Measurements from ENCODE around the gene RXRG.

The RXRG gene

GRCh38 chr1:165414620-165415019 lies 30.3 kb downstream of the RXRG start:
- TF ChIP-seq ZFX (IDR thresholded peaks at IDR 0.05) (no peak), CTCF (conservative IDR thresholded peaks at IDR 0.05) (no peak)
- H3K27ac ChIP-seq, result no peak overlapping the region

GRCh38 chr1:165411396-165411795 lies 33.5 kb downstream of the RXRG start:
- TF ChIP-seq ZFX (IDR thresholded peaks at IDR 0.05) (no peak), CTCF (conservative IDR thresholded peaks at IDR 0.05) (no peak; the same call in 1 of the 2 replicates)
- H3K27ac ChIP-seq, result no peak overlapping the region

DNA sequence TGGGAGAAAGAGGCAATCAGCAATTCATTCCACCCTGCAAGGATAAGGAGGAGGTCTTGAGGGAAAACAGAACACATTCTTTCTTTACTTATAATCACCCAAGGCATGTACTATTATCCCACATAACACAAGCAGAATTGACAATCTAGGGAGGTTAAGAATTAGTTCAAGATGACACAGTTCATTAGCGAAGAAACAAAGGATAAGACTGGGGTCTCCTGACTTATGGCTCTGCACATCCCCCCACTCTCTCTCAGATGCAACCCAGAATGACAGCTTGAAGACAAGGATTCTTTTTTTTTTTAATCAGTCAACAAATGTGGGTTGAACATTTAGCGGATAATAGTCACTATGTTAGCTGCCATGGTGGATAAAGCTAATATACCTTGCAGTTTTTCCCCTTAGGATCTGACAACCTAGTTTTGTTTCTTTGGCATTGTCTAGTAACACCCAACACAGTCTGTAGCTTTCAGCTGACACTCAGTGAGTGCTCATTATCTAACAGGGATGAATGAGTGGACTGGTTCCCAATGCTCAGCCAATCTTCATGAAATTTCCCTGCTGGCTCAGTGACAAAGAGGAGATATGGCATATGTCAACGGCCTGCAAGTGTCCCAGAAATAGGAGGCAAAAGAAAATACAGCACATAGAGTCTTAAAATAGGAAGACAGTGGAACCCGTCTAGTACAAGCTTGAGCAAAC lies 35.1 kb downstream of the RXRG start:
- H3K27ac ChIP-seq, result no peak overlapping the region
- no peak for TF ChIP-seq CTCF (conservative IDR thresholded peaks at IDR 0.05)
- no peak for TF ChIP-seq ZFX (IDR thresholded peaks at IDR 0.05)

DNA sequence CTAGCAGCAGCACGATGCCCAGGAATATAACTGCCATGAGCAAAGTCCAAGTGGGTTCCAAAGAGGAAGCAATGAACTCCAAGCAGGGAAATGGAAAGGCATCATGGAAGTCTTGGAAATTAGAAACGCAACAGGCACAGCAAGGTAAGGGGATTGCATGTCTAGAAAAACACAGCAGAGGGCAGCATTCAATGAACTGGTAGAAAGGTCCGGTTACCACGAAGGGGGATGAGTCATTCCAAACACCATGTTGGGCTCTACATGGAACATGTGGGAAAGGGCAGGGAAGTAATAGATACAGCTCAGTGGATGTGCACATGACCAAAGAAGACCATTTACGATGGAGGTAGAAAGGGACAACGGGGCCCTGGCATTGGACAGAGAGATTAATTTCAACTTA lies 36.4 kb downstream of the RXRG start:
- no peak overlapping the region for H3K27ac ChIP-seq
- no peak for TF ChIP-seq ZFX (IDR thresholded peaks at IDR 0.05)
- TF ChIP-seq CTCF (conservative IDR thresholded peaks at IDR 0.05), result peak; percentile 60

GRCh38 chr1:165407398-165407797 lies 37.5 kb downstream of the RXRG start:
- no peak overlapping the region for H3K27ac ChIP-seq
- no peak for TF ChIP-seq CTCF (conservative IDR thresholded peaks at IDR 0.05)
- TF ChIP-seq ZFX (IDR thresholded peaks at IDR 0.05), result no peak

GRCh38 chr1:165403835-165404482 lies 41.0 kb downstream of the RXRG start:
- H3K27ac ChIP-seq, result no peak overlapping the region
- TF ChIP-seq CTCF (conservative IDR thresholded peaks at IDR 0.05) (peak; percentile 86), ZFX (IDR thresholded peaks at IDR 0.05) (no peak)

DNA sequence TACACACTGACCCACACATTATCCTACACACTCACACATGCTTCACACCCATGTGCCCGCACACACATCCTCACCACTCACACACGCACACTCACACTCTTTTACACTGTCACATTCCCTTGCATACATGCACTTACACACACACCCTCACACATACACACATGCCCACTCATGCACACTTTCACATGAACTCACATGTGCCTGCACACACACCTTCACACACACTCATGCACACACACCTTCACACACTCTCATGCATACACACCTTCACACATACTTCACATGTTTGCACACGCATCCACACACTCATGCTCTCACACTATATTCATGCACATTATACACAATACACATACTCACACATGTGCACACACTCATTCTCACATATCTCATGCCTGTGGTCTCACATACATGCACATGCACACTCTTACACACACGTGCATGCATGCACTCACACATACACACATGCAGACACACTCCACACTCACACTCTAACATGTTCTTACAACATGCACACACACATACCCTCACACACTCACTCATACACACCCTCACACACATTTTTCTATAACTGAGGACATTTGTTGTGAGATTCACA lies 42.3 kb downstream of the RXRG start:
- TF ChIP-seq ZFX (IDR thresholded peaks at IDR 0.05) (no peak), CTCF (conservative IDR thresholded peaks at IDR 0.05) (no peak)
- H3K27ac ChIP-seq, result no peak overlapping the region

All from C4-2B (cell line).